ENCODE measurements around the gene DDAH2. TPM values are rescaled to one million over a fixed set of nuclear protein-coding genes. Genes with fewer than 3 reads are reported as not detected.

Gene DDAH2
- total RNA-seq = 58.1 and 70.5 TPM in 2 replicates

GRCh38 chr6:31728767-31729514 is at the start of gene DDAH2:
Gene DDAH2 (minus strand): TSS chr6:31729299. CDS start chr6:31729161, 138 bp downstream.

GRCh38 chr6:31776989-31777666 is 48.0 kb upstream of the DDAH2 start, which contains the start of gene VWA7:
Gene VWA7 (minus strand): TSS chr6:31777328. CDS start chr6:31776779, 549 bp downstream.

GRCh38 chr6:31762356-31762755 is 33.3 kb upstream of the DDAH2 start, which contains the start of gene SAPCD1:
Gene SAPCD1 (plus strand): TSS chr6:31762656. CDS start chr6:31763055, 399 bp downstream.

GRCh38 chr6:31739639-31740396 is 10.7 kb upstream of the DDAH2 start, which contains the start of gene MSH5:
Gene MSH5 (plus strand): TSS chr6:31740005. CDS start chr6:31740467, 462 bp downstream.

GRCh38 chr6:31736021-31736767 is 7.1 kb upstream of the DDAH2 start, which contains the start of gene CLIC1:
Gene CLIC1 (minus strand): TSS chr6:31736530. CDS start chr6:31736300, 230 bp downstream.

GRCh38 chr6:31723245-31723979 is 5.7 kb downstream of the DDAH2 start, which contains the start of gene MPIG6B:
Gene MPIG6B (plus strand): TSS chr6:31723373. CDS start chr6:31723384, 11 bp downstream.

GRCh38 chr6:31721351-31722020 is 7.6 kb downstream of the DDAH2 start, which contains the start of gene LY6G6C:
Gene LY6G6C (minus strand): TSS chr6:31721746. CDS start chr6:31721679, 67 bp downstream.

GRCh38 chr6:31715022-31715958 is 13.8 kb downstream of the DDAH2 start, which contains the start of gene LY6G6D:
Gene LY6G6D (plus strand): TSS chr6:31715348. CDS start chr6:31715356, 8 bp downstream.

GRCh38 chr6:31706599-31706998 is 22.5 kb downstream of the DDAH2 start, which contains the start of gene LY6G6F:
Gene LY6G6F (plus strand): TSS chr6:31706866. CDS start chr6:31706907, 41 bp downstream.

GRCh38 chr6:31702819-31703716 is 26.0 kb downstream of the DDAH2 start, which contains the start of gene ABHD16A:
Gene ABHD16A (minus strand): TSS chr6:31703324. CDS start chr6:31703281, 43 bp downstream.

GRCh38 chr6:31680226-31681134 is 48.6 kb downstream of the DDAH2 start, which contains the start of gene LY6G5C:
Gene LY6G5C (minus strand): TSS chr6:31681067. CDS start chr6:31680373, 694 bp downstream.

Other genes with a start within 250 kb of the DDAH2 start
- 9.0 and 20.7 TPM in 2 replicates for gene MICB, start 231.2 kb downstream of the DDAH2 start, total RNA-seq
- not detected in 2 replicates for gene MCCD1, start 200.3 kb downstream of the DDAH2 start, total RNA-seq
- 156 and 555 TPM in 2 replicates for gene DDX39B, start 187.3 kb downstream of the DDAH2 start, total RNA-seq
- 1.2 and 5.1 TPM in 2 replicates for gene ATP6V1G2, start 182.7 kb downstream of the DDAH2 start, total RNA-seq
- gene NFKBIL1, start 181.7 kb downstream of the DDAH2 start, total RNA-seq = 19.7 and 32.7 TPM in 2 replicates
- not detected in 2 replicates for gene LTA, start 157.0 kb downstream of the DDAH2 start, total RNA-seq
- gene TNF, start 153.7 kb downstream of the DDAH2 start, total RNA-seq = not detected in 2 replicates
- gene LTB, start 146.9 kb downstream of the DDAH2 start, total RNA-seq = 0.28 TPM in 1 of 2 replicates, not detected in the other
- gene LST1, start 143.0 kb downstream of the DDAH2 start, total RNA-seq = not detected in 2 replicates
- not detected in 2 replicates for gene NCR3, start 136.3 kb downstream of the DDAH2 start, total RNA-seq
- not detected in 2 replicates for gene AIF1, start 114.1 kb downstream of the DDAH2 start, total RNA-seq
- gene PRRC2A, start 108.6 kb downstream of the DDAH2 start, total RNA-seq = 19.7 and 31.1 TPM in 2 replicates
- 90.5 and 111 TPM in 2 replicates for gene BAG6, start 76.6 kb downstream of the DDAH2 start, total RNA-seq
- 0.28 and 1.2 TPM in 2 replicates for gene APOM, start 73.4 kb downstream of the DDAH2 start, total RNA-seq
- gene C6orf47, start 68.5 kb downstream of the DDAH2 start, total RNA-seq = 21.9 and 23.4 TPM in 2 replicates
- gene GPANK1, start 64.3 kb downstream of the DDAH2 start, total RNA-seq = 14.1 and 22.2 TPM in 2 replicates
- 93.0 and 140 TPM in 2 replicates for gene CSNK2B, start 63.2 kb downstream of the DDAH2 start, total RNA-seq
- 2.0 and 2.3 TPM in 2 replicates for gene LY6G5B, start 59.3 kb downstream of the DDAH2 start, total RNA-seq
- 0.38 and 1.7 TPM in 2 replicates for gene LY6G5C, start 48.2 kb downstream of the DDAH2 start, total RNA-seq
- gene ABHD16A, start 26.0 kb downstream of the DDAH2 start, total RNA-seq = 47.1 and 56.7 TPM in 2 replicates
- gene LY6G6F, start 22.4 kb downstream of the DDAH2 start, total RNA-seq = not detected in 2 replicates
- gene LY6G6D, start 14.0 kb downstream of the DDAH2 start, total RNA-seq = not detected in 2 replicates
- gene LY6G6C, start 7.6 kb downstream of the DDAH2 start, total RNA-seq = under 0.01 TPM in 1 of 2 replicates, not detected in the other
- gene MPIG6B, start 5.9 kb downstream of the DDAH2 start, total RNA-seq = 0.28 TPM in 1 of 2 replicates, not detected in the other
- 711 and 1,283 TPM in 2 replicates for gene CLIC1, start 7.2 kb upstream of the DDAH2 start, total RNA-seq
- 4.4 and 5.4 TPM in 2 replicates for gene MSH5, start 10.7 kb upstream of the DDAH2 start, total RNA-seq
- gene SAPCD1, start 33.4 kb upstream of the DDAH2 start, total RNA-seq = 0.19 and 0.85 TPM in 2 replicates
- under 0.01 TPM in 1 of 2 replicates, not detected in the other for gene VWA7, start 48.0 kb upstream of the DDAH2 start, total RNA-seq
- gene VARS1, start 66.5 kb upstream of the DDAH2 start, total RNA-seq = 32.4 and 91.3 TPM in 2 replicates
- gene LSM2, start 77.7 kb upstream of the DDAH2 start, total RNA-seq = 18.0 and 46.2 TPM in 2 replicates
- 1.3 and 2.8 TPM in 2 replicates for gene HSPA1L, start 86.0 kb upstream of the DDAH2 start, total RNA-seq
- gene HSPA1A, start 86.2 kb upstream of the DDAH2 start, total RNA-seq = 87.9 and 192 TPM in 2 replicates
- gene HSPA1B, start 98.4 kb upstream of the DDAH2 start, total RNA-seq = 119 and 235 TPM in 2 replicates
- gene NEU1, start 133.5 kb upstream of the DDAH2 start, total RNA-seq = 51.4 and 93.9 TPM in 2 replicates
- not detected in 2 replicates for gene SLC44A4, start 149.7 kb upstream of the DDAH2 start, total RNA-seq
- gene EHMT2, start 168.4 kb upstream of the DDAH2 start, total RNA-seq = 50.2 and 55.2 TPM in 2 replicates
- gene ZBTB12, start 172.8 kb upstream of the DDAH2 start, total RNA-seq = 4.2 and 4.6 TPM in 2 replicates
- 0.38 and 6.8 TPM in 2 replicates for gene C2, start 198.4 kb upstream of the DDAH2 start, total RNA-seq
- 5.8 and 65.1 TPM in 2 replicates for gene CFB, start 216.8 kb upstream of the DDAH2 start, total RNA-seq
- 79.5 and 180 TPM in 2 replicates for gene NELFE, start 229.7 kb upstream of the DDAH2 start, total RNA-seq
- 70.5 and 74.2 TPM in 2 replicates for gene SKIC2, start 229.9 kb upstream of the DDAH2 start, total RNA-seq
- 11.9 and 14.7 TPM in 2 replicates for gene DXO, start 242.8 kb upstream of the DDAH2 start, total RNA-seq